ENCODE results near the gene ARPC1B.
"Not testable (repeated sequence)": the region's sequence is repeated elsewhere in the genome, so short reads cannot be mapped to it uniquely, and the experiment has no call there.

Gene ARPC1B

GRCh38 chr7:99410635-99411034 lies 36.1 kb downstream of the ARPC1B start:
- no peak for DNase-seq

GRCh38 chr7:99415513-99416127 lies 41.1 kb downstream of the ARPC1B start:
- not testable (repeated sequence) for DNase-seq

- no peak for DNase-seq
Observed at GRCh38 chr7:99418260-99418659, 43.7 kb downstream of the ARPC1B start.

- no peak for DNase-seq
Observed at GRCh38 chr7:99419323-99420021, 44.9 kb downstream of the ARPC1B start.

- no peak for DNase-seq
Observed at GRCh38 chr7:99420213-99420612, 45.7 kb downstream of the ARPC1B start.

GRCh38 chr7:99420986-99421385 lies 46.5 kb downstream of the ARPC1B start:
- no peak for DNase-seq

- no peak for DNase-seq
Observed at GRCh38 chr7:99422186-99422585, 47.7 kb downstream of the ARPC1B start.

GRCh38 chr7:99422625-99423024 lies 48.1 kb downstream of the ARPC1B start:
- no peak for DNase-seq

- no peak for DNase-seq
Observed at GRCh38 chr7:99424932-99425730, 50.6 kb downstream of the ARPC1B start.

- no peak for DNase-seq
Observed at GRCh38 chr7:99428972-99429566, 54.5 kb downstream of the ARPC1B start.

- DNase-seq: no peak
Observed at GRCh38 chr7:99429756-99430155, 55.2 kb downstream of the ARPC1B start.

GRCh38 chr7:99431756-99432540 lies 57.4 kb downstream of the ARPC1B start:
- DNase-seq: not testable (repeated sequence)

GRCh38 chr7:99433158-99433557 lies 58.6 kb downstream of the ARPC1B start:
- DNase-seq: no peak

GRCh38 chr7:99437946-99438572 lies 63.5 kb downstream of the ARPC1B start:
- DNase-seq: no peak

GRCh38 chr7:99438573-99439480 lies 64.3 kb downstream of the ARPC1B start, which contains the start of the genes CPSF4 and PTCD1:
TSS of gene CPSF4 (plus strand) at chr7:99438943. CDS start at chr7:99439083, 140 bp downstream.
TSS of gene PTCD1 (minus strand) at chr7:99438798. CDS start at chr7:99435242, 3,556 bp downstream.
- DNase-seq: peak; percentile 82

- no peak for DNase-seq
Observed at GRCh38 chr7:99440195-99440594, 65.7 kb downstream of the ARPC1B start.
